ENCODE measurements around the gene GDF2. TPM values are rescaled to one million over a fixed set of nuclear protein-coding genes. Genes with fewer than 3 reads are reported as not detected.

The GDF2 gene
- total RNA-seq, 1 experiment from 2014 or later: not detected

- Histone ChIP-seq H4K5ac (ENCODE audit: insufficient read length, low read depth, low read length) (no peak overlapping the region), H2AK5ac (ENCODE audit: insufficient read length, low read length) (no peak overlapping the region), H3K4me2 (ENCODE audit: insufficient read depth, insufficient read length, low read length) (no peak overlapping the region), H3K79me2 (ENCODE audit: insufficient read depth, low read length) (no peaks in the 10 kb centered on the region), H4K20me1 (ENCODE audit: control insufficient read depth, insufficient read depth, insufficient read length) (no peaks in the 10 kb centered on the region), H4K8ac (replicated peaks; ENCODE audit: insufficient read length, low read depth, low read length) (no peak overlapping the region), H3K4me1 (ENCODE audit: insufficient read depth, low read length) (no peaks in the 10 kb centered on the region), H2BK20ac (ENCODE audit: low read depth, low read length, poor library complexity, severe bottlenecking) (no peak overlapping the region), H3K4ac (ENCODE audit: low read depth, low read length) (no peak overlapping the region), H2BK12ac (ENCODE audit: insufficient read length, low read depth, low read length) (no peak overlapping the region), H4K91ac (ENCODE audit: insufficient read length, low read depth, low read length) (no peak overlapping the region), H3K14ac (ENCODE audit: insufficient read depth, low read length) (no peak overlapping the region), H3T11ph (ENCODE audit: low read length) (no peak overlapping the region), H2BK15ac (ENCODE audit: low read depth, low read length) (no peak overlapping the region), H3K23ac (ENCODE audit: insufficient read length, low read depth, low read length) (no peak overlapping the region), H3K27ac (ENCODE audit: insufficient read length, low read depth, low read length) (no peak overlapping the region), H2BK5ac (ENCODE audit: insufficient read length, low read length) (no peak overlapping the region), H3K27me3 (ENCODE audit: insufficient read depth, low read length) (no peaks in the 10 kb centered on the region), H3K18ac (ENCODE audit: insufficient read length, low read depth, low read length) (no peak overlapping the region), H3K56ac (ENCODE audit: insufficient read length, low read depth, low read length) (no peak overlapping the region), H3K9me3 (ENCODE audit: control insufficient read depth, low read depth, low read length) (no peaks in the 10 kb centered on the region), H3K9ac (ENCODE audit: extremely low read depth, insufficient read length, low read length) (no peak overlapping the region), H3K79me1 (ENCODE audit: insufficient read depth, low read depth, low read length, poor library complexity, severe bottlenecking) (no peaks in the 10 kb centered on the region), H3K23me2 (ENCODE audit: insufficient read length, low read depth, low read length, poor library complexity, severe bottlenecking) (no peaks in the 10 kb centered on the region), H2AFZ (ENCODE audit: low read length) (no peak overlapping the region), H2BK120ac (ENCODE audit: low read depth, low read length, poor library complexity, severe bottlenecking) (no peak overlapping the region)
- no peak for DNase-seq
- WGBS (ENCODE audit: extremely low coverage, insufficient read length, low lambda C conversion rate): no CpG with 5 or more reads among the region's 3 CpGs
- H3K9me3 Mint-ChIP-seq: no peaks in the 10 kb centered on the region; a peak in 1 of 5 replicates
- no peaks in the 10 kb centered on the region for H3K27me3 Mint-ChIP-seq (ENCODE audit: low read depth)
- H3K27ac Mint-ChIP-seq: no peak overlapping the region
- peaks cover 17 to 22% of the 10 kb centered on the region in 2 experiments for H3K4me1 Mint-ChIP-seq
- TF ChIP-seq CTCF (conservative IDR thresholded peaks at IDR 0.05): no peak
- H3K4me3 Mint-ChIP-seq: no peak overlapping the region
- H3K36me3 Mint-ChIP-seq (ENCODE audit: insufficient read depth in 1 of 3, low read depth in 3 of 3): no peaks in the 10 kb centered on the region
These were observed 39.9 kb downstream of the GDF2 start for GRCh38 chr10:47362199-47362598.
